ENCODE results near the gene VRTN.

Gene VRTN

DNA sequence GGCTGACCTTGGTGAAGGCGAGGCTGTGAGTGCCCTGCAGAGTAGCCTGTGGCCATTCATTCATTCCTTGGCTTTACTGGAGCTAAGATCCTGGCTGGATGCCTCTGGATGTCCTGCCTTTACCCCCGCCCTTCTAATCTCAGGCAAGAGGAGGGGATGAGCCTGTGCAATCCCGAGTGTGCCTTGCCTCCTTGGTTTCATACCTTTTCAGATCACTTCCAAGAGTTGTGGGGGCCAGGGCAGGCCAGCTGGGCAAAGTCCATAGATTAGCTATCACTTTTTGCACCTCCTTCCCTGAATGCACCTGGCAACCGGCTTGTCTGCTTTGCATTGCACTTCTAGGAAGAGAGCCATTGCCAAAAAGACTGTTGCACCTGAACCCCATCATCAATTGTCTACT, 1.5 kb downstream of the VRTN start:
- no peak for DNase-seq (ENCODE audit: low read depth)
- no peak overlapping the region for H3K4me3 ChIP-seq (ENCODE audit: low read length)
- TF ChIP-seq, protein P1, sequence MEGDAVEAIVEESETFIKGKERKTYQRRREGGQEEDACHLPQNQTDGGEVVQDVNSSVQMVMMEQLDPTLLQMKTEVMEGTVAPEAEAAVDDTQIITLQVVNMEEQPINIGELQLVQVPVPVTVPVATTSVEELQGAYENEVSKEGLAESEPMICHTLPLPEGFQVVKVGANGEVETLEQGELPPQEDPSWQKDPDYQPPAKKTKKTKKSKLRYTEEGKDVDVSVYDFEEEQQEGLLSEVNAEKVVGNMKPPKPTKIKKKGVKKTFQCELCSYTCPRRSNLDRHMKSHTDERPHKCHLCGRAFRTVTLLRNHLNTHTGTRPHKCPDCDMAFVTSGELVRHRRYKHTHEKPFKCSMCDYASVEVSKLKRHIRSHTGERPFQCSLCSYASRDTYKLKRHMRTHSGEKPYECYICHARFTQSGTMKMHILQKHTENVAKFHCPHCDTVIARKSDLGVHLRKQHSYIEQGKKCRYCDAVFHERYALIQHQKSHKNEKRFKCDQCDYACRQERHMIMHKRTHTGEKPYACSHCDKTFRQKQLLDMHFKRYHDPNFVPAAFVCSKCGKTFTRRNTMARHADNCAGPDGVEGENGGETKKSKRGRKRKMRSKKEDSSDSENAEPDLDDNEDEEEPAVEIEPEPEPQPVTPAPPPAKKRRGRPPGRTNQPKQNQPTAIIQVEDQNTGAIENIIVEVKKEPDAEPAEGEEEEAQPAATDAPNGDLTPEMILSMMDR (conservative IDR thresholded peaks at IDR 0.05; ENCODE audit: low read depth, low read length) = no peak

DNA sequence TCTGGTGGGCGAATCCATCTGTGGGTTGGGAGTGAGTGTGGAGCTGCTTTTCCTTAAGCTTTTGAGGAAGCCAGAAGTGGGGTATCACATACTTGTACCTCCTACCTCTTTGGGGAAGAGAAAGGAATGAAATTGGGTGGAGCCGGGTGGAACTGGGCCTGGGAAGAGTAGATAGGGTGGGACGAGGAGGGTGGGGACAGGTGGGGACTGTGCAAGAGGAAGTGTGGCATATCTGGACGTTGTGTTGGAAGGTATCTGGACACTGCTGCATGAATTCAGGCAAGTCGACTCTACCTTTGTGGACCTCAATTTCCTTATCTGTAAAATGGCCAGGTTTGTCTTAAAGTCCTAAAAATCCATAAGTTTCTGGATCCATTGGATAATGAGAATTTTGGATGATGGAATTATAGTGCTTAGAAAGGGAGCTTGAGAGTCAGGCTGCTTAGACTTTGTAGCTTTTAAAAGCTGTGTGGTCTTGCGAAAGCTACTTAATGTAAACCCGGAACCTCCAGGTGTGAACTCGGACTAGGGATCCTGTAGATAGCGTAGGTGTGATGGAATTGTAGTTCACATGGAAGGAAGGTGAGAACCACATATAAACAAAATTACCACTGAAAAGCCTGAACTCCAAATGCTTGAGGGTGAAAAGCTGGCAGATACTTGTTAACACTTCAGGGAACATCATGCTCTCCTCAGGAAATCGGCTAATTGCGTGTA, 2.1 kb downstream of the VRTN start:
- TF ChIP-seq, protein P1 (conservative IDR thresholded peaks at IDR 0.05; ENCODE audit: low read depth, low read length) = no peak
- no peak overlapping the region for H3K4me3 ChIP-seq (ENCODE audit: low read length)
- DNase-seq (ENCODE audit: low read depth) = no peak

GRCh38 chr14:74350928-74351323, 2.7 kb downstream of the VRTN start:
- H3K4me3 ChIP-seq (ENCODE audit: low read length) = no peak overlapping the region
- TF ChIP-seq, protein P1 (conservative IDR thresholded peaks at IDR 0.05; ENCODE audit: low read depth, low read length) = no peak
- DNase-seq (ENCODE audit: low read depth) = no peak

DNA sequence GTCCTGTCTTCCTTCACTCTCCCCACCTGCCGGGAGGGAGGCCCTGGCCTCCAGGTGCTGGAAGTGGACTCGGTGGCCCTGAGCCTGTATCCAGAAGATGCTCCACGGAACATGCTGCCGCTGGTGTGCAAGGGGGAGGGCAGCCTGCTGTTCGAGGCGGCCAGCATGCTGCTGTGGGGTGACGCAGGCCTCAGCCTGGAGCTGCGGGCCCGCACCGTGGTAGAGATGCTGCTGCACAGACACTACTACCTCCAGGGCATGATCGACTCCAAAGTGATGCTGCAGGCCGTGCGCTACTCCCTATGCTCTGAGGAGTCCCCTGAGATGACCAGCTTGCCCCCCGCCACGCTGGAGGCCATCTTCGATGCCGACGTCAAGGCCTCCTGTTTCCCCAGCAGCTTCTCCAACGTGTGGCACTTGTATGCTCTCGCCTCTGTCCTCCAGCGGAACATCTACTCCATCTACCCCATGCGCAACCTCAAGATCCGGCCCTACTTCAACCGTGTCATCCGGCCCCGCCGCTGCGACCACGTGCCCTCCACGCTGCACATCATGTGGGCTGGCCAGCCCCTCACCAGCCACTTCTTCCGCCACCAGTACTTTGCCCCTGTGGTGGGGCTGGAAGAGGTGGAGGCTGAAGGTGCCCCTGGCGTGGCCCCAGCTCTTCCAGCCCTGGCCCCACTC, 8.8 kb downstream of the VRTN start:
- DNase-seq (ENCODE audit: low read depth) = no peak
- TF ChIP-seq, protein P1 (conservative IDR thresholded peaks at IDR 0.05; ENCODE audit: low read depth, low read length) = no peak
- H3K4me3 ChIP-seq (ENCODE audit: low read length) = no peak overlapping the region

DNA sequence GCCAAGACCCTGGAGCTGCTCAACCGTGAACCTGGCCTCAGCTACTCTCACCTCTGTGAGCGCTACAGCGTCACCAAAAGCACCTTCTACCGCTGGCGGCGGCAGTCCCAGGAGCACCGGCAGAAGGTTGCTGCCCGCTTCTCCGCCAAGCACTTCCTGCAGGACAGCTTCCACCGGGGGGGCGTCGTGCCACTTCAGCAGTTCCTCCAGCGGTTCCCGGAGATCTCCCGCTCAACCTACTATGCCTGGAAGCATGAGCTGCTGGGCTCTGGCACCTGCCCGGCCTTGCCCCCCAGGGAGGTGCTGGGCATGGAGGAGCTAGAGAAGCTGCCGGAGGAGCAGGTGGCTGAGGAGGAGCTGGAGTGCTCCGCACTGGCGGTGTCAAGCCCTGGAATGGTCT, 9.3 kb downstream of the VRTN start:
- TF ChIP-seq, protein P1 (conservative IDR thresholded peaks at IDR 0.05; ENCODE audit: low read depth, low read length) = no peak
- no peak for DNase-seq (ENCODE audit: low read depth)
- H3K4me3 ChIP-seq (ENCODE audit: low read length) = no peak overlapping the region

DNA sequence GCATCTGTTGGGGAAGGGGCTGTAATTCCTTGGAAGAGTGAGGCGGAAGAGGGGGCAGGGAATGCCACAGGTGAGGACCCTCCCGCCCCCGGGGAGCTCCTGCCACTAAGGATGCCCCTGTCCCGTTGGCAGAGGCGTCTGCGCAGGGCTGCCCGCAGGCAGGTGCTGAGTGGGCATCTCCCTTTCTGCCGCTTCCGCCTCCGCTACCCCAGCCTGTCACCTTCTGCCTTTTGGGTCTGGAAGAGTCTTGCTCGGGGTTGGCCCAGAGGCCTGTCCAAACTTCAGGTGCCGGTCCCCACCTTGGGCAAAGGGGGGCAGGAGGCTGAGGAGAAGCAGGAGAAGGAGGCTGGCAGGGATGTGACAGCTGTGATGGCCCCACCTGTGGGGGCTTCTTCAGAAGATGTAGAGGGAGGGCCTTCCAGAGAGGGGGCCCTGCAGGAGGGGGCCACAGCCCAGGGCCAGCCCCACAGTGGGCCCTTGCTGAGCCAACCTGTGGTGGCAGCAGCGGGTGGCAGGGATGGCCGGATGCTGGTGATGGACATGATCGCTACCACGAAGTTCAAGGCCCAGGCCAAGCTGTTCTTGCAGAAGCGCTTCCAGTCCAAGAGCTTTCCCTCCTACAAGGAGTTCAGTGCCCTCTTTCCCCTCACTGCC, 10.0 kb downstream of the VRTN start:
- TF ChIP-seq, protein P1 (conservative IDR thresholded peaks at IDR 0.05; ENCODE audit: low read depth, low read length) = no peak
- H3K4me3 ChIP-seq (ENCODE audit: low read length) = no peak overlapping the region
- no peak for DNase-seq (ENCODE audit: low read depth)
